A673 (cell line): ENCODE measurements around the gene EXO5.
"Not testable (repeated sequence)": the region's sequence is repeated elsewhere in the genome, so short reads cannot be mapped to it uniquely, and the experiment has no call there.

Experiments
- CTCF ChIP-seq: fragments of 300-800, 200-600 bp; sonication (generic); conservative IDR thresholded peaks from 2 replicates; pipeline ENCODE4 v1.5.1; 2017; ENCODE audit warnings: low read depth, mild to moderate bottlenecking, antibody characterized with exemption, low read length, moderate library complexity, mixed read lengths
- EZH2 ChIP-seq: fragments of 200-600 bp; sonication (generic); IDR thresholded peaks from 2 replicates; pipeline ENCODE4 v1.6.1; 2017; ENCODE audit warnings: borderline replicate concordance, low read depth, mild to moderate bottlenecking, mixed read lengths, antibody characterized with exemption, low read length; ENCODE audit not compliant: poor library complexity, severe bottlenecking

- TF ChIP-seq CTCF, EZH2: not testable (repeated sequence)
These were observed 5.9 kb upstream of the EXO5 start for GRCh38 chr1:40502651-40503050.
